Natural killer cell treated with Interleukin-12 subunit alpha and Interleukin-12 subunit beta and Interleukin-15 and Interleukin-18, amount 100 ng/mL, for 72 hours (primary cell): Measurements from ENCODE around the gene CPLANE2. TPM values are rescaled to one million over a fixed set of nuclear protein-coding genes. Genes with fewer than 3 reads are reported as not detected.

Experiments
- ATAC-seq, 2 donors: fragments of 150-1000 bp; cut with Tn5 transposase in 1 of 2; sonication (Bioruptor Pico), chemical (Tn5 transposase) in 1 of 2; 2 replicates each; pipeline ENCODE4 v1.10.0; 2021
- DNase-seq: peaks from one replicate; pipeline ENCODE4 v3.0.0; 2022; ENCODE audit warnings: low spot score
- H3K27ac Mint-ChIP-seq, 2 donors: 1 replicate in 1 of 2; 2 replicates in 1 of 2; pipeline ENCODE4 v1.8.0; 2022; ENCODE audit warnings: mixed read lengths in 2 of 2, mild to moderate bottlenecking in 1 of 2, moderate library complexity in 1 of 2
- H3K27me3 Mint-ChIP-seq, 2 donors: 1 replicate in 1 of 2; 2 replicates in 1 of 2; pipeline ENCODE4 v1.8.0; 2022; ENCODE audit warnings: mixed read lengths in 2 of 2
- H3K36me3 Mint-ChIP-seq: one replicate; pipeline ENCODE4 v1.8.0; 2022; ENCODE audit warnings: mixed read lengths
- H3K4me1 Mint-ChIP-seq, 2 donors: 1 replicate in 1 of 2; 2 replicates in 1 of 2; pipeline ENCODE4 v1.8.0; 2022; ENCODE audit warnings: low read depth in 2 of 2, mixed read lengths in 2 of 2, mild to moderate bottlenecking in 1 of 2
- H3K4me3 Mint-ChIP-seq: one replicate; pipeline ENCODE4 v1.8.0; 2022; ENCODE audit warnings: mixed read lengths
- H3K9me3 Mint-ChIP-seq: 2 replicates; pipeline ENCODE4 v1.8.0; 2022; ENCODE audit warnings: mixed read lengths
- total RNA-seq, 2 donors: library from RNA; stranded (reverse); gene quantifications; one replicate each; pipeline ENCODE4 v1.2.3, GENCODE V29; 2022

Gene CPLANE2
- total RNA-seq, 2 donors from 2014 or later = 3.2 to 3.8 TPM

- Mint-ChIP-seq H3K4me3 (no peak overlapping the region), H3K9me3 (no peaks in the 10 kb centered on the region), H3K4me1 (peaks cover 11 to 14% of the 10 kb centered on the region in 2 donors), H3K27ac (no peak overlapping the region), H3K27me3 (no peaks in the 10 kb centered on the region), H3K36me3 (no peaks in the 10 kb centered on the region)
- DNase-seq (no peak), ATAC-seq (no peak)
Observed at GRCh38 chr1:16245476-16246196, 8.7 kb upstream of the CPLANE2 start.

- no peak overlapping the region for H3K4me3 Mint-ChIP-seq
- H3K27me3 Mint-ChIP-seq = no peaks in the 10 kb centered on the region
- ATAC-seq (no peak), DNase-seq (no peak)
- peaks cover 10 to 14% of the 10 kb centered on the region in 2 donors for H3K4me1 Mint-ChIP-seq
- H3K27ac Mint-ChIP-seq = no peak overlapping the region
- H3K36me3 Mint-ChIP-seq = no peaks in the 10 kb centered on the region
- no peaks in the 10 kb centered on the region for H3K9me3 Mint-ChIP-seq
Observed at GRCh38 chr1:16244650-16245285, 7.8 kb upstream of the CPLANE2 start.

GRCh38 chr1:16243936-16244649, 7.1 kb upstream of the CPLANE2 start:
- Mint-ChIP-seq H3K9me3 (no peaks in the 10 kb centered on the region), H3K27ac (no peak overlapping the region), H3K36me3 (no peaks in the 10 kb centered on the region), H3K27me3 (no peaks in the 10 kb centered on the region), H3K4me3 (no peak overlapping the region), H3K4me1 (peaks cover 3 to 13% of the 10 kb centered on the region in 2 donors)
- DNase-seq = peak; percentile 83
- ATAC-seq = peak; percentile 73 to 77

GRCh38 chr1:16243215-16243610, 6.2 kb upstream of the CPLANE2 start:
- no peak overlapping the region for H3K4me3 Mint-ChIP-seq
- H3K27ac Mint-ChIP-seq = no peak overlapping the region
- ATAC-seq (no peak), DNase-seq (no peak)
- H3K4me1 Mint-ChIP-seq = peaks cover 0 to 6% of the 10 kb centered on the region in 2 donors
- no peaks in the 10 kb centered on the region for H3K36me3 Mint-ChIP-seq
- H3K27me3 Mint-ChIP-seq = no peaks in the 10 kb centered on the region
- H3K9me3 Mint-ChIP-seq = no peaks in the 10 kb centered on the region

GRCh38 chr1:16242556-16243214, 5.7 kb upstream of the CPLANE2 start:
- Mint-ChIP-seq H3K27me3 (no peaks in the 10 kb centered on the region), H3K4me3 (no peak overlapping the region), H3K27ac (no peak overlapping the region), H3K36me3 (no peaks in the 10 kb centered on the region), H3K4me1 (peaks cover 4 to 8% of the 10 kb centered on the region in 2 donors), H3K9me3 (no peaks in the 10 kb centered on the region)
- DNase-seq = no peak
- no peak for ATAC-seq

GRCh38 chr1:16241221-16241708, 4.3 kb upstream of the CPLANE2 start:
- H3K4me3 Mint-ChIP-seq = no peak overlapping the region
- H3K27me3 Mint-ChIP-seq = no peaks in the 10 kb centered on the region
- DNase-seq (no peak), ATAC-seq (no peak)
- no peaks in the 10 kb centered on the region for H3K36me3 Mint-ChIP-seq
- H3K4me1 Mint-ChIP-seq = peaks cover 14 to 18% of the 10 kb centered on the region in 2 donors
- H3K27ac Mint-ChIP-seq = no peak overlapping the region
- no peaks in the 10 kb centered on the region for H3K9me3 Mint-ChIP-seq

GRCh38 chr1:16239972-16240491, 3.0 kb upstream of the CPLANE2 start:
- DNase-seq (no peak), ATAC-seq (no peak)
- H3K4me1 Mint-ChIP-seq = peaks cover 21 to 22% of the 10 kb centered on the region in 2 donors
- H3K9me3 Mint-ChIP-seq = no peaks in the 10 kb centered on the region
- no peaks in the 10 kb centered on the region for H3K36me3 Mint-ChIP-seq
- no peak overlapping the region for H3K27ac Mint-ChIP-seq
- no peaks in the 10 kb centered on the region for H3K27me3 Mint-ChIP-seq
- no peak overlapping the region for H3K4me3 Mint-ChIP-seq

GRCh38 chr1:16237343-16237830, 404 bp upstream of the CPLANE2 start:
- Mint-ChIP-seq H3K4me3 (peak overlapping the region; percentile 82), H3K9me3 (no peaks in the 10 kb centered on the region), H3K27ac (peak overlapping the region; percentile 71 to 94), H3K4me1 (peaks cover 16 to 22% of the 10 kb centered on the region in 2 donors), H3K36me3 (no peaks in the 10 kb centered on the region), H3K27me3 (no peaks in the 10 kb centered on the region)
- ATAC-seq = no peak
- no peak for DNase-seq

GRCh38 chr1:16235944-16236510, 956 bp downstream of the CPLANE2 start:
- ATAC-seq = peak in 1 of 2 donors; percentile 35
- peaks cover 16 to 22% of the 10 kb centered on the region in 2 donors for H3K4me1 Mint-ChIP-seq
- no peaks in the 10 kb centered on the region for H3K36me3 Mint-ChIP-seq
- DNase-seq = no peak
- no peaks in the 10 kb centered on the region for H3K27me3 Mint-ChIP-seq
- no peaks in the 10 kb centered on the region for H3K9me3 Mint-ChIP-seq
- peak overlapping the region; percentile 82 for H3K4me3 Mint-ChIP-seq
- H3K27ac Mint-ChIP-seq = peak overlapping the region; percentile 71 to 94

GRCh38 chr1:16235347-16235746, 1.6 kb downstream of the CPLANE2 start:
- Mint-ChIP-seq H3K36me3 (no peaks in the 10 kb centered on the region), H3K4me1 (peaks cover 16 to 22% of the 10 kb centered on the region in 2 donors), H3K4me3 (no peak overlapping the region), H3K27me3 (no peaks in the 10 kb centered on the region), H3K9me3 (no peaks in the 10 kb centered on the region), H3K27ac (no peak overlapping the region)
- no peak for DNase-seq
- ATAC-seq = no peak

- Mint-ChIP-seq H3K4me1 (peaks cover 16 to 22% of the 10 kb centered on the region in 2 donors), H3K27ac (no peak overlapping the region), H3K9me3 (no peaks in the 10 kb centered on the region), H3K27me3 (peaks cover 0 to 5% of the 10 kb centered on the region in 2 donors), H3K36me3 (no peaks in the 10 kb centered on the region), H3K4me3 (no peak overlapping the region)
- ATAC-seq (no peak), DNase-seq (no peak)
Observed at GRCh38 chr1:16233431-16233830, 3.6 kb downstream of the CPLANE2 start.

- H3K36me3 Mint-ChIP-seq = no peaks in the 10 kb centered on the region
- H3K4me3 Mint-ChIP-seq = no peak overlapping the region
- no peaks in the 10 kb centered on the region for H3K9me3 Mint-ChIP-seq
- H3K27ac Mint-ChIP-seq = no peak overlapping the region
- H3K4me1 Mint-ChIP-seq = peaks cover 14 to 19% of the 10 kb centered on the region in 2 donors
- no peak for DNase-seq
- peaks cover 0 to 13% of the 10 kb centered on the region in 2 donors for H3K27me3 Mint-ChIP-seq
- no peak for ATAC-seq
Observed at GRCh38 chr1:16232316-16232710, 4.7 kb downstream of the CPLANE2 start.
